Measurements from ENCODE around the gene RAPGEF1. TPM values are rescaled to one million over a fixed set of nuclear protein-coding genes. Genes with fewer than 3 reads are reported as not detected.

Gene RAPGEF1
- total RNA-seq, 1 experiment from 2014 or later, result 55.6 TPM

DNA sequence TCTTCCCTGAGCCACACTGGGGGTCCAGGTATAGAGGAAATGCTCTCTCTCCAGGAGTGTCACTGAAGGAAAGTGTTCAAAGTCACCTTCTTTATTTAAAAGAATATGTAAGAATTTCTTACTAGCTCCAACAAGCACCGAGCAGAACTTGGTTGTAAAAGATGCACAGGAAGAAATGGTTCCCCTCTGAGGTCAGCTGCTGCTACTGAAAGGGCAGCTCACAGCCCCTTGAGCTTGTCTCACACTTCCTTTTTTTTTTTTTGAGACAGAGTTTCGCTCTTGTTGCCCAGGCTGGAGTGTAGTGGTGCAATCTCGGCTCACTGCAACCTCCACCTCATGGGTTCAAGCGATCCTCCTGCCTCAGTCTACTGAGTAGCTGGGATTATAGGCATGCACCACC lies 117.4 kb downstream of the RAPGEF1 start:
- Mint-ChIP-seq H3K4me1 (peaks cover 3 to 9% of the 10 kb centered on the region in 2 experiments), H3K4me3 (no peak overlapping the region), H3K36me3 (ENCODE audit: insufficient read depth in 1 of 3, low read depth in 3 of 3) (peaks cover 28 to 73% (median 46%) of the 10 kb centered on the region in 3 experiments; a peak in 6 of 7 replicates), H3K27ac (no peak overlapping the region), H3K9me3 (no peaks in the 10 kb centered on the region), H3K27me3 (ENCODE audit: low read depth) (no peaks in the 10 kb centered on the region)
- no peak overlapping the region for H3K18ac ChIP-seq (ENCODE audit: insufficient read length, low read depth, low read length)
- H3K4ac ChIP-seq (ENCODE audit: low read depth, low read length), result no peak overlapping the region
- no peak overlapping the region for H2BK120ac ChIP-seq (ENCODE audit: low read depth, low read length, poor library complexity, severe bottlenecking)
- no peak overlapping the region for H4K5ac ChIP-seq (ENCODE audit: insufficient read length, low read depth, low read length)
- H3K27ac ChIP-seq (ENCODE audit: insufficient read length, low read depth, low read length), result no peak overlapping the region
- H4K8ac ChIP-seq (replicated peaks; ENCODE audit: insufficient read length, low read depth, low read length), result no peak overlapping the region
- no peak overlapping the region for H2BK12ac ChIP-seq (ENCODE audit: insufficient read length, low read depth, low read length)
- no peak overlapping the region for H3K4me2 ChIP-seq (ENCODE audit: insufficient read depth, insufficient read length, low read length)
- WGBS (ENCODE audit: extremely low coverage, insufficient read length, low lambda C conversion rate), result no CpG with 5 or more reads among the region's 4 CpGs
- H4K91ac ChIP-seq (ENCODE audit: insufficient read length, low read depth, low read length), result no peak overlapping the region
- no peaks in the 10 kb centered on the region for H3K9me3 ChIP-seq (ENCODE audit: control insufficient read depth, low read depth, low read length)
- H3K4me1 ChIP-seq (ENCODE audit: insufficient read depth, low read length), result no peaks in the 10 kb centered on the region
- no peak overlapping the region for H2AFZ ChIP-seq (ENCODE audit: low read length)
- no peaks in the 10 kb centered on the region for H3K27me3 ChIP-seq (ENCODE audit: insufficient read depth, low read length)
- H3T11ph ChIP-seq (ENCODE audit: low read length), result no peak overlapping the region
- H3K23ac ChIP-seq (ENCODE audit: insufficient read length, low read depth, low read length), result no peak overlapping the region
- H3K9ac ChIP-seq (ENCODE audit: extremely low read depth, insufficient read length, low read length), result no peak overlapping the region
- no peak for DNase-seq
- H2BK5ac ChIP-seq (ENCODE audit: insufficient read length, low read length), result no peak overlapping the region
- no peak overlapping the region for H2BK15ac ChIP-seq (ENCODE audit: low read depth, low read length)
- H3K79me1 ChIP-seq (ENCODE audit: insufficient read depth, low read depth, low read length, poor library complexity, severe bottlenecking), result no peaks in the 10 kb centered on the region
- TF ChIP-seq, protein P1, sequence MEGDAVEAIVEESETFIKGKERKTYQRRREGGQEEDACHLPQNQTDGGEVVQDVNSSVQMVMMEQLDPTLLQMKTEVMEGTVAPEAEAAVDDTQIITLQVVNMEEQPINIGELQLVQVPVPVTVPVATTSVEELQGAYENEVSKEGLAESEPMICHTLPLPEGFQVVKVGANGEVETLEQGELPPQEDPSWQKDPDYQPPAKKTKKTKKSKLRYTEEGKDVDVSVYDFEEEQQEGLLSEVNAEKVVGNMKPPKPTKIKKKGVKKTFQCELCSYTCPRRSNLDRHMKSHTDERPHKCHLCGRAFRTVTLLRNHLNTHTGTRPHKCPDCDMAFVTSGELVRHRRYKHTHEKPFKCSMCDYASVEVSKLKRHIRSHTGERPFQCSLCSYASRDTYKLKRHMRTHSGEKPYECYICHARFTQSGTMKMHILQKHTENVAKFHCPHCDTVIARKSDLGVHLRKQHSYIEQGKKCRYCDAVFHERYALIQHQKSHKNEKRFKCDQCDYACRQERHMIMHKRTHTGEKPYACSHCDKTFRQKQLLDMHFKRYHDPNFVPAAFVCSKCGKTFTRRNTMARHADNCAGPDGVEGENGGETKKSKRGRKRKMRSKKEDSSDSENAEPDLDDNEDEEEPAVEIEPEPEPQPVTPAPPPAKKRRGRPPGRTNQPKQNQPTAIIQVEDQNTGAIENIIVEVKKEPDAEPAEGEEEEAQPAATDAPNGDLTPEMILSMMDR (conservative IDR thresholded peaks at IDR 0.05), result no peak
- no peak overlapping the region for H2AK5ac ChIP-seq (ENCODE audit: insufficient read length, low read length)
- no peak overlapping the region for H3K14ac ChIP-seq (ENCODE audit: insufficient read depth, low read length)
- H3K23me2 ChIP-seq (ENCODE audit: insufficient read length, low read depth, low read length, poor library complexity, severe bottlenecking), result no peaks in the 10 kb centered on the region
- no peaks in the 10 kb centered on the region for H3K79me2 ChIP-seq (ENCODE audit: insufficient read depth, low read length)
- H2BK20ac ChIP-seq (ENCODE audit: low read depth, low read length, poor library complexity, severe bottlenecking), result no peak overlapping the region
- H4K20me1 ChIP-seq (ENCODE audit: control insufficient read depth, insufficient read depth, insufficient read length), result no peaks in the 10 kb centered on the region
- no peak overlapping the region for H3K56ac ChIP-seq (ENCODE audit: insufficient read length, low read depth, low read length)

Data from H9 (cell line).